H9 (cell line): Measurements from ENCODE around the gene DPP6. TPM values are rescaled to one million over a fixed set of nuclear protein-coding genes. Genes with fewer than 3 reads are reported as not detected.

Experiments
- DNase-seq: peaks from one replicate; pipeline ENCODE4 v3.0.0-alpha.2; 2017
- H2AFZ ChIP-seq: one replicate; pipeline ENCODE4 v1.6.1; 2013; ENCODE audit warnings: mild to moderate bottlenecking, low read length, control low read depth, moderate library complexity
- H2AK5ac ChIP-seq: 2 replicates; pipeline ENCODE4 v1.6.1; 2013; ENCODE audit warnings: low read length, control low read depth, mixed read lengths; ENCODE audit not compliant: insufficient read length
- H2BK120ac ChIP-seq: one replicate; pipeline ENCODE4 v1.6.1; 2013; ENCODE audit warnings: low read depth, mild to moderate bottlenecking, low read length, control low read depth, inconsistent platforms; ENCODE audit not compliant: poor library complexity, severe bottlenecking
- H2BK12ac ChIP-seq: 2 replicates; pipeline ENCODE4 v1.6.1; 2013; ENCODE audit warnings: low read length, control low read depth, mixed read lengths, low read depth; ENCODE audit not compliant: insufficient read length
- H2BK15ac ChIP-seq: 2 replicates; pipeline ENCODE4 v1.6.1; 2013; ENCODE audit warnings: low read depth, low read length, control low read depth
- H2BK20ac ChIP-seq: one replicate; pipeline ENCODE4 v1.6.1; 2013; ENCODE audit warnings: low read depth, mild to moderate bottlenecking, low read length, control low read depth, inconsistent platforms; ENCODE audit not compliant: poor library complexity, severe bottlenecking
- H2BK5ac ChIP-seq: 2 replicates; pipeline ENCODE4 v1.6.1; 2013; ENCODE audit warnings: low read length, control low read depth, mixed read lengths; ENCODE audit not compliant: insufficient read length
- H3K14ac ChIP-seq: 2 replicates; pipeline ENCODE4 v1.6.1; 2013; ENCODE audit warnings: low read length, control low read depth; ENCODE audit not compliant: insufficient read depth
- H3K18ac ChIP-seq: 2 replicates; pipeline ENCODE4 v1.6.1; 2013; ENCODE audit warnings: low read depth, mild to moderate bottlenecking, mixed read lengths, low read length, control low read depth; ENCODE audit not compliant: insufficient read length
- H3K23ac ChIP-seq: 2 replicates; pipeline ENCODE4 v1.6.1; 2013; ENCODE audit warnings: low read length, control low read depth, mixed read lengths, low read depth; ENCODE audit not compliant: insufficient read length
- H3K23me2 ChIP-seq: 2 replicates; pipeline ENCODE4 v1.6.1; 2013; ENCODE audit warnings: low read depth, mild to moderate bottlenecking, mixed read lengths, low read length, control low read depth; ENCODE audit not compliant: insufficient read length, poor library complexity, severe bottlenecking
- H3K27ac ChIP-seq: 2 replicates; pipeline ENCODE4 v1.5.1; 2013; ENCODE audit warnings: low read length, control low read depth, mixed read lengths, low read depth; ENCODE audit not compliant: insufficient read length
- H3K27me3 ChIP-seq: 2 replicates; pipeline ENCODE4 v1.6.1; 2013; ENCODE audit warnings: low read length, control low read depth, inconsistent platforms; ENCODE audit not compliant: insufficient read depth
- H3K4ac ChIP-seq: 2 replicates; pipeline ENCODE4 v1.6.1; 2013; ENCODE audit warnings: low read depth, mild to moderate bottlenecking, control low read depth, inconsistent platforms, low read length, moderate library complexity
- H3K4me1 ChIP-seq: 2 replicates; pipeline ENCODE4 v1.6.1; 2013; ENCODE audit warnings: low read length, control low read depth, inconsistent platforms; ENCODE audit not compliant: insufficient read depth
- H3K4me2 ChIP-seq: 2 replicates; pipeline ENCODE4 v1.6.1; 2013; ENCODE audit warnings: low read length, control low read depth, mixed read lengths; ENCODE audit not compliant: insufficient read length, insufficient read depth
- H3K56ac ChIP-seq: 2 replicates; pipeline ENCODE4 v1.6.1; 2013; ENCODE audit warnings: low read depth, mild to moderate bottlenecking, mixed read lengths, low read length, control low read depth; ENCODE audit not compliant: insufficient read length
- H3K79me1 ChIP-seq: 2 replicates; pipeline ENCODE4 v1.6.1; 2013; ENCODE audit warnings: low read depth, mild to moderate bottlenecking, moderate library complexity, low read length, control low read depth, inconsistent platforms; ENCODE audit not compliant: insufficient read depth, poor library complexity, severe bottlenecking
- H3K79me2 ChIP-seq: 2 replicates; pipeline ENCODE4 v1.6.1; 2013; ENCODE audit warnings: low read length, control low read depth, inconsistent platforms; ENCODE audit not compliant: insufficient read depth
- H3K9ac ChIP-seq: 2 replicates; pipeline ENCODE4 v1.6.1; 2013; ENCODE audit warnings: low read length, control low read depth, mixed read lengths; ENCODE audit not compliant: insufficient read length; ENCODE audit errors: extremely low read depth
- H3K9me3 ChIP-seq: one replicate; pipeline ENCODE4 v1.6.1; 2013; ENCODE audit warnings: low read depth, low read length, inconsistent platforms; ENCODE audit not compliant: control insufficient read depth
- H3T11ph ChIP-seq: one replicate; pipeline ENCODE4 v1.6.1; 2013; ENCODE audit warnings: mild to moderate bottlenecking, low read length, control low read depth, inconsistent platforms
- H4K20me1 ChIP-seq: one replicate; pipeline ENCODE4 v1.6.1; 2013; ENCODE audit not compliant: control insufficient read depth, insufficient read length, insufficient read depth
- H4K5ac ChIP-seq: 2 replicates; pipeline ENCODE4 v1.6.1; 2013; ENCODE audit warnings: low read depth, mild to moderate bottlenecking, mixed read lengths, low read length, control low read depth; ENCODE audit not compliant: insufficient read length
- H4K8ac ChIP-seq: replicated peaks from 2 replicates; pipeline ENCODE4 v1.6.1; 2013; ENCODE audit warnings: low read length, control low read depth, mixed read lengths, low read depth; ENCODE audit not compliant: insufficient read length
- H4K91ac ChIP-seq: 2 replicates; pipeline ENCODE4 v1.6.1; 2013; ENCODE audit warnings: low read depth, mild to moderate bottlenecking, moderate library complexity, mixed read lengths, low read length, control low read depth; ENCODE audit not compliant: insufficient read length
- H3K27ac Mint-ChIP-seq, 3 experiments: 2 replicates in 2 of 3; 3 replicates in 1 of 3; pipeline ENCODE4 v1.8.0; 2020 to 2021; ENCODE audit warnings: mixed read lengths in 3 of 3, mild to moderate bottlenecking in 1 of 3, moderate library complexity in 1 of 3
- H3K27me3 Mint-ChIP-seq: 2 replicates; pipeline ENCODE4 v1.8.0; 2021; ENCODE audit warnings: low read depth, mild to moderate bottlenecking, moderate library complexity, mixed read lengths
- H3K36me3 Mint-ChIP-seq, 3 experiments: 2 replicates in 2 of 3; 3 replicates in 1 of 3; pipeline ENCODE4 v1.8.0; 2020 to 2021; ENCODE audit warnings: low read depth in 3 of 3, mixed read lengths in 3 of 3; ENCODE audit not compliant: insufficient read depth in 1 of 3
- H3K4me1 Mint-ChIP-seq, 2 experiments: 2 replicates each; pipeline ENCODE4 v1.8.0; 2020; ENCODE audit warnings: mixed read lengths in 2 of 2
- H3K4me3 Mint-ChIP-seq, 2 experiments: 2 replicates in 1 of 2; 3 replicates in 1 of 2; pipeline ENCODE4 v1.8.0; 2020 to 2021; ENCODE audit warnings: mild to moderate bottlenecking in 2 of 2, mixed read lengths in 2 of 2, moderate library complexity in 1 of 2
- H3K9me3 Mint-ChIP-seq, 2 experiments: 2 replicates in 1 of 2; 3 replicates in 1 of 2; pipeline ENCODE4 v1.8.0; 2020; ENCODE audit warnings: mild to moderate bottlenecking in 2 of 2, mixed read lengths in 2 of 2, moderate library complexity in 1 of 2
- WGBS: extraction: QIAGEN DNeasy Blood & Tissue Kit; methylation state at CpG from one replicate; pipeline ENCODE4 v1.1.7; 2013; ENCODE audit warnings: missing lambda C conversion rate, low lambda C conversion rate, mixed read lengths; ENCODE audit not compliant: insufficient read length; ENCODE audit errors: extremely low coverage; 5-methylcytosine and 5-hydroxymethylcytosine counted together
- total RNA-seq: library from RNA; stranded (reverse); gene quantifications from 2 replicates; pipeline ENCODE4 v1.2.1, GENCODE V29; 2021
- TF ChIP-seq, protein P1 (sequence below): fragments of 200-600 bp; sonication (generic); conservative IDR thresholded peaks from 3 replicates; pipeline ENCODE4 v1.8.0; 2021; ENCODE audit warnings: antibody characterized with exemption, mild to moderate bottlenecking

Gene DPP6
- total RNA-seq, 1 experiment from 2014 or later: 4.5 TPM

GRCh38 chr7:154569916-154570315 lies 517.7 kb downstream of the DPP6 start:
- no peak overlapping the region for H4K91ac ChIP-seq
- TF ChIP-seq, protein P1, sequence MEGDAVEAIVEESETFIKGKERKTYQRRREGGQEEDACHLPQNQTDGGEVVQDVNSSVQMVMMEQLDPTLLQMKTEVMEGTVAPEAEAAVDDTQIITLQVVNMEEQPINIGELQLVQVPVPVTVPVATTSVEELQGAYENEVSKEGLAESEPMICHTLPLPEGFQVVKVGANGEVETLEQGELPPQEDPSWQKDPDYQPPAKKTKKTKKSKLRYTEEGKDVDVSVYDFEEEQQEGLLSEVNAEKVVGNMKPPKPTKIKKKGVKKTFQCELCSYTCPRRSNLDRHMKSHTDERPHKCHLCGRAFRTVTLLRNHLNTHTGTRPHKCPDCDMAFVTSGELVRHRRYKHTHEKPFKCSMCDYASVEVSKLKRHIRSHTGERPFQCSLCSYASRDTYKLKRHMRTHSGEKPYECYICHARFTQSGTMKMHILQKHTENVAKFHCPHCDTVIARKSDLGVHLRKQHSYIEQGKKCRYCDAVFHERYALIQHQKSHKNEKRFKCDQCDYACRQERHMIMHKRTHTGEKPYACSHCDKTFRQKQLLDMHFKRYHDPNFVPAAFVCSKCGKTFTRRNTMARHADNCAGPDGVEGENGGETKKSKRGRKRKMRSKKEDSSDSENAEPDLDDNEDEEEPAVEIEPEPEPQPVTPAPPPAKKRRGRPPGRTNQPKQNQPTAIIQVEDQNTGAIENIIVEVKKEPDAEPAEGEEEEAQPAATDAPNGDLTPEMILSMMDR: no peak
- peaks cover 6% of the 10 kb centered on the region in 2 experiments; a peak in 2 of 4 replicates for H3K4me1 Mint-ChIP-seq

More at GRCh38 chr7:154569916-154570315, 517.7 kb downstream of the DPP6 start:
- no peak overlapping the region for H3K18ac ChIP-seq
- H3K23ac ChIP-seq: no peak overlapping the region
- Mint-ChIP-seq H3K9me3 (peaks cover 0 to 5% of the 10 kb centered on the region in 2 experiments; a peak in 2 of 5 replicates), H3K4me3 (no peak overlapping the region), H3K27me3 (no peaks in the 10 kb centered on the region), H3K36me3 (peaks cover 0 to 3% (median 0%) of the 10 kb centered on the region in 3 experiments; a peak in 1 of 7 replicates), H3K27ac (no peak overlapping the region)
- H2BK20ac ChIP-seq: no peak overlapping the region
- H2BK5ac ChIP-seq: no peak overlapping the region
- H3K23me2 ChIP-seq: no peaks in the 10 kb centered on the region
- H3K14ac ChIP-seq: no peak overlapping the region
- no peak for DNase-seq
- H4K8ac ChIP-seq: no peak overlapping the region
- H3K27me3 ChIP-seq: no peaks in the 10 kb centered on the region
- no peak overlapping the region for H2AK5ac ChIP-seq
- no peak overlapping the region for H3K4ac ChIP-seq
- no peak overlapping the region for H2BK120ac ChIP-seq
- no peaks in the 10 kb centered on the region for H3K9me3 ChIP-seq
- no peak overlapping the region for H3T11ph ChIP-seq
- no peaks in the 10 kb centered on the region for H3K79me2 ChIP-seq
- H2BK12ac ChIP-seq: no peak overlapping the region
- H3K79me1 ChIP-seq: no peaks in the 10 kb centered on the region
- H2BK15ac ChIP-seq: no peak overlapping the region
- H4K20me1 ChIP-seq: peaks cover under 1% of the 10 kb centered on the region
- no CpG with 5 or more reads among the region's 2 CpGs for WGBS
- H4K5ac ChIP-seq: no peak overlapping the region
- no peak overlapping the region for H3K4me2 ChIP-seq
- no peak overlapping the region for H3K56ac ChIP-seq
- no peak overlapping the region for H3K9ac ChIP-seq
- no peak overlapping the region for H2AFZ ChIP-seq
- H3K4me1 ChIP-seq: no peaks in the 10 kb centered on the region
- H3K27ac ChIP-seq: no peak overlapping the region
